Kidney (tissue), 14 donors: ENCODE data around the gene TMEM212. TPM values are rescaled to one million over a fixed set of nuclear protein-coding genes. Genes with fewer than 3 reads are reported as not detected.

Experiments used
- DNase-seq, 5 donors: peaks; one replicate each; pipeline ENCODE4 v3.0.0-alpha.2; 2013 to 2020
- FAIRE-seq: peaks from 2 replicates; lab custom pipeline; 2012; peaks lifted over from hg19 to GRCh38; lab: Jason Lieb, UNC
- H3K27ac ChIP-seq, 2 donors: one replicate each; pipeline ENCODE4 v1.7.0; 2013; ENCODE audit warnings: low read depth in 2 of 2, low read length in 2 of 2, inconsistent platforms in 1 of 2
- H3K27me3 ChIP-seq: one replicate; pipeline ENCODE4 v1.7.1; 2013; ENCODE audit warnings: low read length, inconsistent platforms; ENCODE audit not compliant: control insufficient read depth, insufficient read depth
- H3K36me3 ChIP-seq, 3 donors: one replicate each; pipeline versions ENCODE4 v1.7.0 to v1.7.1; 2013; ENCODE audit warnings: low read length in 3 of 3, control low read depth in 1 of 3, inconsistent platforms in 1 of 3; ENCODE audit not compliant: insufficient read depth in 3 of 3, control insufficient read depth in 2 of 3
- H3K4me1 ChIP-seq, 3 donors: one replicate each; pipeline versions ENCODE4 v1.7.0 to v1.7.1; 2013; ENCODE audit warnings: low read length in 3 of 3, inconsistent platforms in 1 of 3, low read depth in 1 of 3; ENCODE audit not compliant: control insufficient read depth in 2 of 3, insufficient read depth in 2 of 3
- H3K4me3 ChIP-seq, 3 donors: one replicate each; pipeline versions ENCODE4 v1.7.0 to v1.8.1; 2013; ENCODE audit warnings: low read length in 3 of 3, control low read depth in 1 of 3, inconsistent platforms in 1 of 3
- H3K9ac ChIP-seq, 3 donors: one replicate each; pipeline versions ENCODE4 v1.7.0 to v1.7.1; 2013; ENCODE audit warnings: low read length in 3 of 3, control low read depth in 1 of 3, inconsistent platforms in 1 of 3
- H3K9me3 ChIP-seq, 3 donors: one replicate each; pipeline versions ENCODE4 v1.7.0 to v1.7.1; 2013; ENCODE audit warnings: low read length in 3 of 3, control low read depth in 1 of 3, inconsistent platforms in 1 of 3; ENCODE audit not compliant: control insufficient read depth in 2 of 3, insufficient read depth in 1 of 3
- intact Hi-C: fragments of 100-400 bp; cut with DNase I; formaldehyde crosslinking; loops from one replicate; pipeline ENCODE4 v1.11.1; 2022
- polyA plus RNA-seq: library from polyadenylated mRNA; stranded (reverse); fragments of 350-450 nt; fragmentation: Illumina TruSeq; extraction: RNeasy Lipid Tissue Mini Kit (QIAGEN cat#74804); gene quantifications from one replicate; pipeline ENCODE4 v1.2.3, GENCODE V29; 2014; ENCODE audit warnings: low read depth, low replicate concordance; ENCODE audit not compliant: insufficient read depth
- total RNA-seq: library from RNA; stranded (reverse); fragmentation: NEBNext Ultra II Directional; extraction: Animal tissue kit (Norgen Biotek cat#: 25700); gene quantifications from one replicate; pipeline ENCODE4 v1.2.1, GENCODE V29; 2021
- TF ChIP-seq, protein P1 (sequence below): IDR thresholded peaks from 3 replicates; pipeline ENCODE4 v1.5.1; 2012; ENCODE audit warnings: mild to moderate bottlenecking, moderate library complexity, borderline replicate concordance; ENCODE audit not compliant: insufficient read depth; ENCODE audit errors: extremely low read depth
- donor health status: control.
- donor health status: control.
- donor health status: control.
- donor health status: control.
- donor health status: control.
- donor health status: DM: yes; HTN: yes; CAD: no.
- donor health status: Normal renal cell carcinoma (clear cell type).

TMEM212 gene
- total and polyA plus RNA-seq, 2 donors from 2014 or later, result not detected

DNA sequence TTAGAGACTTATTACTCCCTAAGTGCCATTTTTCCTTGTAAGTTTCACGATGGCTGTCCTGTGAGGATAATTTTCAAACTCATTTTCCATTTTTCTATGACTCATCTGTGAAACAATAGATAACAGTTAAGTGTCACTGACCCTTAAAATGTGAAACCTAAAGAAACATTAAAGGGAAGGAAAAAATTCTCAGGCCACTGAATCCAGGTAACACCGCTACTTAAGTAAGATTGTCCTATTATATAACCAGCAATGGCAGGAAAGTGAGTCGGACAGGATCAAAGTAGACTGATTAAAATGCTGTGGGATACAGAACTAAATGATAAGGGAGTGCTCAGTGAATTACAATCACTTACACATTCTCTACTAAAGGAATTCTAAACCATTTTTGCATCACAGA, 45.3 kb upstream of the TMEM212 start:
- FAIRE-seq (no peak), DNase-seq (no peak)
- H3K4me1 ChIP-seq, result no peaks in the 10 kb centered on the region
- H3K36me3 ChIP-seq, result no peaks in the 10 kb centered on the region
- no peak overlapping the region for H3K27ac ChIP-seq
- TF ChIP-seq, protein P1, sequence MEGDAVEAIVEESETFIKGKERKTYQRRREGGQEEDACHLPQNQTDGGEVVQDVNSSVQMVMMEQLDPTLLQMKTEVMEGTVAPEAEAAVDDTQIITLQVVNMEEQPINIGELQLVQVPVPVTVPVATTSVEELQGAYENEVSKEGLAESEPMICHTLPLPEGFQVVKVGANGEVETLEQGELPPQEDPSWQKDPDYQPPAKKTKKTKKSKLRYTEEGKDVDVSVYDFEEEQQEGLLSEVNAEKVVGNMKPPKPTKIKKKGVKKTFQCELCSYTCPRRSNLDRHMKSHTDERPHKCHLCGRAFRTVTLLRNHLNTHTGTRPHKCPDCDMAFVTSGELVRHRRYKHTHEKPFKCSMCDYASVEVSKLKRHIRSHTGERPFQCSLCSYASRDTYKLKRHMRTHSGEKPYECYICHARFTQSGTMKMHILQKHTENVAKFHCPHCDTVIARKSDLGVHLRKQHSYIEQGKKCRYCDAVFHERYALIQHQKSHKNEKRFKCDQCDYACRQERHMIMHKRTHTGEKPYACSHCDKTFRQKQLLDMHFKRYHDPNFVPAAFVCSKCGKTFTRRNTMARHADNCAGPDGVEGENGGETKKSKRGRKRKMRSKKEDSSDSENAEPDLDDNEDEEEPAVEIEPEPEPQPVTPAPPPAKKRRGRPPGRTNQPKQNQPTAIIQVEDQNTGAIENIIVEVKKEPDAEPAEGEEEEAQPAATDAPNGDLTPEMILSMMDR, result no peak
- no peak overlapping the region for H3K4me3 ChIP-seq
- intact Hi-C loops, result no loop called here
- H3K27me3 ChIP-seq, result no peaks in the 10 kb centered on the region
- H3K9me3 ChIP-seq, result no peaks in the 10 kb centered on the region
- no peak overlapping the region for H3K9ac ChIP-seq

DNA sequence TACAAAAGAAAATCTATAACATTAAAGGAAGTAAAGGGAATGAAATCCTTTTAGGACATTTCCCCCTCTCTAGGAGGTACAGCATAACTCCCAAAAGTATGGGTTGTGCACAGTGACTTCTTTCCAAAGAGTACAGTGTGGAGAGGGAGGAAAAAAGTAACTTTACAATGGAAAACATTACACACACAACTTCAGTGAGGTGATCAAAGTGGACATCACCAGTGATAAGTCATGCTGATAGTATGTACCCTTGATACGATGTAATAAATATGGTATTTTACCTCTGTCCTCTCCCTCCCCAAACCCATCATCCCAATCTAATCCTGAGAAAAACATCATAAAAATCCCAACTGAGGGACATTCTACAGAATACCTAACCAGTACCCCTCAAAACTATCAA, 43.6 kb upstream of the TMEM212 start:
- H3K27ac ChIP-seq, result no peak overlapping the region
- H3K27me3 ChIP-seq, result no peaks in the 10 kb centered on the region
- TF ChIP-seq, protein P1, result no peak
- intact Hi-C loops, result no loop called here
- no peaks in the 10 kb centered on the region for H3K36me3 ChIP-seq
- H3K9me3 ChIP-seq, result no peaks in the 10 kb centered on the region
- H3K4me1 ChIP-seq, result peaks cover 0 to 3% (median 0%) of the 10 kb centered on the region in 3 donors
- FAIRE-seq (no peak), DNase-seq (no peak)
- no peak overlapping the region for H3K9ac ChIP-seq
- no peak overlapping the region for H3K4me3 ChIP-seq

DNA sequence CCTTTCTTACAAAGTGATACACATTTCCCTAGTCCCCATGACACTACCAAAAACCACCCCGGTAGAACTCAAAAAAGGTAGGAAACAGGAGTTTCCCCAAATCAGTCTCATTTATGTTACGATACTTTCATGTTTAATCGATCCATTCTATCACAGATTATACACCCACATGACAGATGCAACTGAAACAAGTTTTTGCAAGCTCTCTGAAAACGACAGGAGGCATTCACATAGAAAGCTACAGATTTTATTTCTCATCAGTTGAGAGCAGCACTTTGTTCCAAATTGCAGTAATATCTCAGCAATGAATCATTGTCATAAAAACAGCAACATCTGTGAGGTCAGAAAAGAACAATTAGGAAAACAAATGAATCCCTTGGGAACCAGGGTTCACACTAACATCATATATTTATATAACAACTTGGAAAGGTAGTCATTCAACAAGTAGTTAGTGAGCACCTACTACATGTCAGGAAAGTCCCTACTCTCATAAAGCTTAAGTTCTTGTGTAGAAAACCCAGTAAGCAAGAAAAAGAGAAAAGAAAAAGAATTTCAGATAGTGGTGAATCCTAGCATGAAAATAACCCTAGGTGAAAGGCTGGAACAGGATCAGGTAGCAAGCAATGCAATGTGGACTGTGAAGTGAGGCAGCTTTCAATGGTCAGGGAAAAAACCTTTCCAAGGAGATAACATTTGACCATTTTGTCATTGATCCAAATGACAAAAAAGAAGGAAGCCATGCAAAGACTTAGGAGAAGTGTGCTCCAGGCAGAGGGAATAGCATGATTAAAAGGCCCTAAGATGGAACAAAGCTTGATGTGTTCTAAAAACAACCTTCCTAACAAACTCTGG, 41.2 kb upstream of the TMEM212 start:
- no peak overlapping the region for H3K9ac ChIP-seq
- DNase-seq (no peak), FAIRE-seq (no peak)
- TF ChIP-seq, protein P1, result no peak
- peaks cover 0 to 4% (median 0%) of the 10 kb centered on the region in 3 donors for H3K4me1 ChIP-seq
- H3K36me3 ChIP-seq, result no peaks in the 10 kb centered on the region
- no peaks in the 10 kb centered on the region for H3K27me3 ChIP-seq
- H3K4me3 ChIP-seq, result no peak overlapping the region
- intact Hi-C loops, result no loop called here
- no peaks in the 10 kb centered on the region for H3K9me3 ChIP-seq
- no peak overlapping the region for H3K27ac ChIP-seq
